H9 (cell line): ENCODE data around the gene DCST2. TPM values are rescaled to one million over a fixed set of nuclear protein-coding genes. Genes with fewer than 3 reads are reported as not detected.

Source experiments
- DNase-seq: peaks from one replicate; pipeline ENCODE4 v3.0.0-alpha.2; 2017
- H2AFZ ChIP-seq: one replicate; pipeline ENCODE4 v1.6.1; 2013; ENCODE audit warnings: mild to moderate bottlenecking, low read length, control low read depth, moderate library complexity
- H2AK5ac ChIP-seq: 2 replicates; pipeline ENCODE4 v1.6.1; 2013; ENCODE audit warnings: low read length, control low read depth, mixed read lengths; ENCODE audit not compliant: insufficient read length
- H2BK120ac ChIP-seq: one replicate; pipeline ENCODE4 v1.6.1; 2013; ENCODE audit warnings: low read depth, mild to moderate bottlenecking, low read length, control low read depth, inconsistent platforms; ENCODE audit not compliant: poor library complexity, severe bottlenecking
- H2BK12ac ChIP-seq: 2 replicates; pipeline ENCODE4 v1.6.1; 2013; ENCODE audit warnings: low read length, control low read depth, mixed read lengths, low read depth; ENCODE audit not compliant: insufficient read length
- H2BK15ac ChIP-seq: 2 replicates; pipeline ENCODE4 v1.6.1; 2013; ENCODE audit warnings: low read depth, low read length, control low read depth
- H2BK20ac ChIP-seq: one replicate; pipeline ENCODE4 v1.6.1; 2013; ENCODE audit warnings: low read depth, mild to moderate bottlenecking, low read length, control low read depth, inconsistent platforms; ENCODE audit not compliant: poor library complexity, severe bottlenecking
- H2BK5ac ChIP-seq: 2 replicates; pipeline ENCODE4 v1.6.1; 2013; ENCODE audit warnings: low read length, control low read depth, mixed read lengths; ENCODE audit not compliant: insufficient read length
- H3K14ac ChIP-seq: 2 replicates; pipeline ENCODE4 v1.6.1; 2013; ENCODE audit warnings: low read length, control low read depth; ENCODE audit not compliant: insufficient read depth
- H3K18ac ChIP-seq: 2 replicates; pipeline ENCODE4 v1.6.1; 2013; ENCODE audit warnings: low read depth, mild to moderate bottlenecking, mixed read lengths, low read length, control low read depth; ENCODE audit not compliant: insufficient read length
- H3K23ac ChIP-seq: 2 replicates; pipeline ENCODE4 v1.6.1; 2013; ENCODE audit warnings: low read length, control low read depth, mixed read lengths, low read depth; ENCODE audit not compliant: insufficient read length
- H3K23me2 ChIP-seq: 2 replicates; pipeline ENCODE4 v1.6.1; 2013; ENCODE audit warnings: low read depth, mild to moderate bottlenecking, mixed read lengths, low read length, control low read depth; ENCODE audit not compliant: insufficient read length, poor library complexity, severe bottlenecking
- H3K27ac ChIP-seq: 2 replicates; pipeline ENCODE4 v1.5.1; 2013; ENCODE audit warnings: low read length, control low read depth, mixed read lengths, low read depth; ENCODE audit not compliant: insufficient read length
- H3K27me3 ChIP-seq: 2 replicates; pipeline ENCODE4 v1.6.1; 2013; ENCODE audit warnings: low read length, control low read depth, inconsistent platforms; ENCODE audit not compliant: insufficient read depth
- H3K4ac ChIP-seq: 2 replicates; pipeline ENCODE4 v1.6.1; 2013; ENCODE audit warnings: low read depth, mild to moderate bottlenecking, control low read depth, inconsistent platforms, low read length, moderate library complexity
- H3K4me1 ChIP-seq: 2 replicates; pipeline ENCODE4 v1.6.1; 2013; ENCODE audit warnings: low read length, control low read depth, inconsistent platforms; ENCODE audit not compliant: insufficient read depth
- H3K4me2 ChIP-seq: 2 replicates; pipeline ENCODE4 v1.6.1; 2013; ENCODE audit warnings: low read length, control low read depth, mixed read lengths; ENCODE audit not compliant: insufficient read length, insufficient read depth
- H3K56ac ChIP-seq: 2 replicates; pipeline ENCODE4 v1.6.1; 2013; ENCODE audit warnings: low read depth, mild to moderate bottlenecking, mixed read lengths, low read length, control low read depth; ENCODE audit not compliant: insufficient read length
- H3K79me1 ChIP-seq: 2 replicates; pipeline ENCODE4 v1.6.1; 2013; ENCODE audit warnings: low read depth, mild to moderate bottlenecking, moderate library complexity, low read length, control low read depth, inconsistent platforms; ENCODE audit not compliant: insufficient read depth, poor library complexity, severe bottlenecking
- H3K79me2 ChIP-seq: 2 replicates; pipeline ENCODE4 v1.6.1; 2013; ENCODE audit warnings: low read length, control low read depth, inconsistent platforms; ENCODE audit not compliant: insufficient read depth
- H3K9ac ChIP-seq: 2 replicates; pipeline ENCODE4 v1.6.1; 2013; ENCODE audit warnings: low read length, control low read depth, mixed read lengths; ENCODE audit not compliant: insufficient read length; ENCODE audit errors: extremely low read depth
- H3K9me3 ChIP-seq: one replicate; pipeline ENCODE4 v1.6.1; 2013; ENCODE audit warnings: low read depth, low read length, inconsistent platforms; ENCODE audit not compliant: control insufficient read depth
- H3T11ph ChIP-seq: one replicate; pipeline ENCODE4 v1.6.1; 2013; ENCODE audit warnings: mild to moderate bottlenecking, low read length, control low read depth, inconsistent platforms
- H4K20me1 ChIP-seq: one replicate; pipeline ENCODE4 v1.6.1; 2013; ENCODE audit not compliant: control insufficient read depth, insufficient read length, insufficient read depth
- H4K5ac ChIP-seq: 2 replicates; pipeline ENCODE4 v1.6.1; 2013; ENCODE audit warnings: low read depth, mild to moderate bottlenecking, mixed read lengths, low read length, control low read depth; ENCODE audit not compliant: insufficient read length
- H4K8ac ChIP-seq: replicated peaks from 2 replicates; pipeline ENCODE4 v1.6.1; 2013; ENCODE audit warnings: low read length, control low read depth, mixed read lengths, low read depth; ENCODE audit not compliant: insufficient read length
- H4K91ac ChIP-seq: 2 replicates; pipeline ENCODE4 v1.6.1; 2013; ENCODE audit warnings: low read depth, mild to moderate bottlenecking, moderate library complexity, mixed read lengths, low read length, control low read depth; ENCODE audit not compliant: insufficient read length
- H3K27ac Mint-ChIP-seq, 3 experiments: 2 replicates in 2 of 3; 3 replicates in 1 of 3; pipeline ENCODE4 v1.8.0; 2020 to 2021; ENCODE audit warnings: mixed read lengths in 3 of 3, mild to moderate bottlenecking in 1 of 3, moderate library complexity in 1 of 3
- H3K27me3 Mint-ChIP-seq: 2 replicates; pipeline ENCODE4 v1.8.0; 2021; ENCODE audit warnings: low read depth, mild to moderate bottlenecking, moderate library complexity, mixed read lengths
- H3K36me3 Mint-ChIP-seq, 3 experiments: 2 replicates in 2 of 3; 3 replicates in 1 of 3; pipeline ENCODE4 v1.8.0; 2020 to 2021; ENCODE audit warnings: low read depth in 3 of 3, mixed read lengths in 3 of 3; ENCODE audit not compliant: insufficient read depth in 1 of 3
- H3K4me1 Mint-ChIP-seq, 2 experiments: 2 replicates each; pipeline ENCODE4 v1.8.0; 2020; ENCODE audit warnings: mixed read lengths in 2 of 2
- H3K4me3 Mint-ChIP-seq, 2 experiments: 2 replicates in 1 of 2; 3 replicates in 1 of 2; pipeline ENCODE4 v1.8.0; 2020 to 2021; ENCODE audit warnings: mild to moderate bottlenecking in 2 of 2, mixed read lengths in 2 of 2, moderate library complexity in 1 of 2
- H3K9me3 Mint-ChIP-seq, 2 experiments: 2 replicates in 1 of 2; 3 replicates in 1 of 2; pipeline ENCODE4 v1.8.0; 2020; ENCODE audit warnings: mild to moderate bottlenecking in 2 of 2, mixed read lengths in 2 of 2, moderate library complexity in 1 of 2
- CTCF ChIP-seq: fragments of 200-600 bp; sonication (generic); conservative IDR thresholded peaks from 3 replicates; pipeline ENCODE4 v1.8.0; 2021; ENCODE audit warnings: antibody characterized with exemption, mild to moderate bottlenecking
- WGBS: extraction: QIAGEN DNeasy Blood & Tissue Kit; methylation state at CpG from one replicate; pipeline ENCODE4 v1.1.7; 2013; ENCODE audit warnings: missing lambda C conversion rate, low lambda C conversion rate, mixed read lengths; ENCODE audit not compliant: insufficient read length; ENCODE audit errors: extremely low coverage; 5-methylcytosine and 5-hydroxymethylcytosine counted together
- total RNA-seq: library from RNA; stranded (reverse); gene quantifications from 2 replicates; pipeline ENCODE4 v1.2.1, GENCODE V29; 2021

DCST2 gene
- total RNA-seq, 1 experiment from 2014 or later, result 0.35 TPM

DNA sequence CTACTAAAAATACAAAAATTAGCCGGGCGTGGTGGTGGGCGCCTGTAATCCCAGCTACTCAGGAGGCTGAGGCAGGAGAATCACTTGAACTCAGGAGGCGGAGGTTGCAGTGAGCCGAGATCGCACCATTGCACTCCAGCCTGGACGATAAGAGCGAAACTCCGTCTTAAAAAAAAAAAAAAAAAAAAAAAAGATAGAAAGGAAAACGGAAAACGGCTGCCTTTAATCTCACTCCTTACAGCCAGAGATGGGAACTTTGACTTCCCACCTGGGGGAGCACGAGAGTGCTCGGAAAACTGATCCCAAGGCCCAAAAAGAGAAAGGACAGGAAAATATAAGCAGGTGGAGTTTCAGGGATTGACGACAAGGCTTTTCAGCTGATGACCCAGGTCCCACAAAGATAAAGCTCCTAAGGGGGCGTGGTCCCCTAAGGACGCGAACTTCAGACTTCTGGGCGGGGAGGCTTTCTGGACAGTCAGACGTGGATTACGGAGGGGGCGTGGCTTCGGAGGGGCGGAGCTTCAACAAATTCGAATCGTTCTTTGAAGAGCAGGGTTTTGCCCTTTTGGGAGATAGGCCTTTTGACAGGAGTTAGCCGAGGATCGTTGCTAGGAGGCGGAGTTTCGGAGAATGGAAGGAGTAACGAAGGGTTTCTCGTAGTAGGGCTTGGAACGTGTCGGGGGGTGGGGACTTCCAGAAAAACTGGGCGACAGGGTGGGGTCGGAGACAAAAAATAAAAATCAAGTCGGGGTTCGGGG, 60.1 kb downstream of the DCST2 start:
- Histone ChIP-seq H4K5ac (no peak overlapping the region), H2BK120ac (no peak overlapping the region), H3K79me2 (peaks cover 34% of the 10 kb centered on the region), H2BK20ac (no peak overlapping the region), H2AK5ac (no peak overlapping the region), H2BK12ac (no peak overlapping the region), H3K56ac (no peak overlapping the region), H3K4me1 (peaks cover 4% of the 10 kb centered on the region; the same call in 1 of the 2 replicates), H3K79me1 (peaks cover 4% of the 10 kb centered on the region), H3K9me3 (no peaks in the 10 kb centered on the region), H2BK5ac (peak overlapping the region; percentile 21), H3K23me2 (peaks cover 42% of the 10 kb centered on the region), H3T11ph (peak overlapping the region; percentile 93), H4K8ac (no peak overlapping the region), H3K4ac (no peak overlapping the region), H4K91ac (no peak overlapping the region), H3K27ac (peak overlapping the region; percentile 97), H4K20me1 (no peaks in the 10 kb centered on the region), H3K27me3 (no peaks in the 10 kb centered on the region), H3K14ac (peak overlapping the region; percentile 75; the same call in 1 of the 2 replicates), H3K4me2 (peak overlapping the region; percentile 68), H3K18ac (peak overlapping the region; percentile 41), H2BK15ac (no peak overlapping the region), H3K9ac (peak overlapping the region; percentile 68), H3K23ac (no peak overlapping the region), H2AFZ (no peak overlapping the region)
- no peak overlapping the region; a peak in 1 of 5 replicates for H3K4me3 Mint-ChIP-seq
- DNase-seq, result peak; percentile 98
- peak; percentile 21; the same call in 1 of the 3 replicates for TF ChIP-seq CTCF
- peaks cover 38 to 40% of the 10 kb centered on the region in 2 experiments for H3K4me1 Mint-ChIP-seq
- H3K9me3 Mint-ChIP-seq, result no peaks in the 10 kb centered on the region
- peaks cover 8 to 31% (median 14%) of the 10 kb centered on the region in 3 experiments; a peak in 6 of 7 replicates for H3K36me3 Mint-ChIP-seq
- H3K27me3 Mint-ChIP-seq, result no peaks in the 10 kb centered on the region
- WGBS, result no CpG with 5 or more reads among the region's 37 CpGs
- H3K27ac Mint-ChIP-seq, result no peak overlapping the region; a peak in 1 of 7 replicates
